ENCODE data around the gene KRT76.

Gene KRT76

GRCh38 chr12:52812749-52813148, 35.6 kb upstream of the KRT76 start:
- DNase-seq = no peak

GRCh38 chr12:52812073-52812400, 34.9 kb upstream of the KRT76 start:
- no peak for DNase-seq

GRCh38 chr12:52811191-52812072, 34.3 kb upstream of the KRT76 start:
- no peak for DNase-seq

- no peak for DNase-seq
Observed at GRCh38 chr12:52810554-52810953, 33.4 kb upstream of the KRT76 start.

- DNase-seq = no peak
Observed at GRCh38 chr12:52809166-52809565, 32.0 kb upstream of the KRT76 start.

- DNase-seq = no peak
Observed at GRCh38 chr12:52808573-52809160, 31.5 kb upstream of the KRT76 start.

- DNase-seq = no peak
Observed at GRCh38 chr12:52807544-52808470, 30.7 kb upstream of the KRT76 start.

GRCh38 chr12:52806821-52807543, 29.8 kb upstream of the KRT76 start:
- DNase-seq = no peak

- no peak for DNase-seq
Observed at GRCh38 chr12:52806169-52806811, 29.1 kb upstream of the KRT76 start.

- no peak for DNase-seq
Observed at GRCh38 chr12:52805739-52806138, 28.6 kb upstream of the KRT76 start.

- DNase-seq = no peak
Observed at GRCh38 chr12:52805000-52805399, 27.9 kb upstream of the KRT76 start.

GRCh38 chr12:52802442-52802841, 25.3 kb upstream of the KRT76 start:
- DNase-seq = no peak

- no peak for DNase-seq
Observed at GRCh38 chr12:52801773-52802172, 24.6 kb upstream of the KRT76 start.

GRCh38 chr12:52800259-52800917, 23.2 kb upstream of the KRT76 start:
- no peak for DNase-seq

- no peak for DNase-seq
Observed at GRCh38 chr12:52799505-52800211, 22.5 kb upstream of the KRT76 start.

- DNase-seq = no peak
Observed at GRCh38 chr12:52798671-52799504, 21.7 kb upstream of the KRT76 start.

GRCh38 chr12:52798003-52798670, 21.0 kb upstream of the KRT76 start:
- no peak for DNase-seq

- DNase-seq = no peak
Observed at GRCh38 chr12:52797529-52797894, 20.4 kb upstream of the KRT76 start.

- DNase-seq = no peak
Observed at GRCh38 chr12:52796839-52797528, 19.8 kb upstream of the KRT76 start.
